ENCODE measurements around the gene ARHGEF17.
A peak's percentile ranks its signal among the peaks of the same experiment; 100 is the strongest.

The ARHGEF17 gene

DNA sequence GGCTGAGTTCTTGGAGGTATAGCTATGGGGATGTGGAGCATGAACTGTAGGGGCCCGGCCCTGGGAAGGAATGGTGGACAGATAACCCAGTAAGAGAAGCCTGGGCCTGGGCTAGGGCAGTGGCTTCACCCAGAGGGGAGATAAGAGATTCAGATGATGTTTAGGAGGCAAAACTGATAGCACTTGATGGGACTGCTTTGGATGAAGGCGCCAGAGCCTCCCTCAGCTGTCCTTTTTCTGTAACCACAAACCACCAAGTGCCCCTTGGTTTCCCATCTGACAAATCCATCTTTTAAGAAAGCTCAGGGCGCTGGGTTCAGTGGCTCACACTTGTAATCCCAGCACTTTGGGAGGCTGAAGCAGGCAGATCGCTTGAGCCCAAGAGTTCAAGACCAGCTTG is 91.6 kb downstream of the ARHGEF17 start:
- Histone ChIP-seq H3K9me3 (ENCODE audit: insufficient read depth, low read depth, low read length) (peaks cover 3% of the 10 kb centered on the region), H2AK5ac (ENCODE audit: low read length) (no peak overlapping the region), H2BK12ac (ENCODE audit: low read length) (no peak overlapping the region), H3K4ac (ENCODE audit: low read depth, low read length) (no peak overlapping the region), H3K4me3 (ENCODE audit: low read depth, low read length) (no peak overlapping the region), H3K14ac (ENCODE audit: low read length) (no peak overlapping the region), H2AFZ (ENCODE audit: insufficient read depth, low read length, poor library complexity) (no peak overlapping the region), H3K27me3 (ENCODE audit: insufficient read depth, low read length) (no peaks in the 10 kb centered on the region), H3K36me3 (ENCODE audit: control insufficient read depth in 1 of 2, insufficient read depth in 2 of 2, low read length in 2 of 2) (peaks cover 14 to 25% of the 10 kb centered on the region in 2 experiments), H3K27ac (ENCODE audit: low read depth, low read length) (no peak overlapping the region), H3K23ac (ENCODE audit: low read length) (no peak overlapping the region), H3K79me1 (ENCODE audit: low read length) (peaks cover 6% of the 10 kb centered on the region), H3K4me1 (ENCODE audit: control insufficient read depth in 1 of 2, insufficient read depth in 2 of 2, low read length in 2 of 2) (peaks cover 4 to 14% of the 10 kb centered on the region in 2 experiments), H3K18ac (ENCODE audit: low read length) (no peak overlapping the region), H3K9ac (ENCODE audit: low read length) (no peak overlapping the region), H4K12ac (ENCODE audit: low read depth, low read length) (no peak overlapping the region), H2BK5ac (ENCODE audit: low read depth, low read length, poor library complexity) (no peak overlapping the region), H4K8ac (ENCODE audit: low read depth, low read length) (no peak overlapping the region), H3K79me2 (ENCODE audit: control insufficient read depth, insufficient read depth, low read length, poor library complexity) (peaks cover 2% of the 10 kb centered on the region), H2BK120ac (ENCODE audit: insufficient read depth, low read length, poor library complexity) (no peak overlapping the region), H4K91ac (ENCODE audit: low read depth, low read length) (no peak overlapping the region), H3K4me2 (ENCODE audit: low read length) (no peak overlapping the region)
- no peak for DNase-seq
- WGBS (ENCODE audit: extremely low coverage, insufficient coverage, insufficient read length): no CpG with 5 or more reads among the region's 4 CpGs

DNA sequence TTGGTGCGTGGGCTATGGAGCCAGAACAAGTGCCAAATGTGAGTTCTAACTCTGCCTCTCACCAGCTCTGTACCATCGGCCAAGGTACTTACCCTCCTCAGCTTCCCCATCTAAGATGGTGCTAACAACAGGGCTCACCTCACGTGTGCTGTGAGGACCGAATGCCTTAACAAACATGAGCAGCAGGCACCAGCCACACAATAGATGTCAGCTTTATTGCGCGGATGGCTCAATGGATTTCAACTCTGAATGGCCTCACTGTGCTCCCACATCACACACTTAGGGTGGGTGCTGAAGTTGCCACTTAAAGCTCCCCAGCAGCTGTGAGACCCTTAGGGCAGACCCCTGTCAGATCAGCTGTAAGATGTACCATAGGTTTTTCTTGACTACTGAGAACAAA is 92.2 kb downstream of the ARHGEF17 start:
- no CpG with 5 or more reads among the region's 6 CpGs for WGBS (ENCODE audit: extremely low coverage, insufficient coverage, insufficient read length)
- H2BK120ac ChIP-seq (ENCODE audit: insufficient read depth, low read length, poor library complexity): no peak overlapping the region
- peak overlapping the region; percentile 14 for H3K4me3 ChIP-seq (ENCODE audit: low read depth, low read length)
- peaks cover 4 to 14% of the 10 kb centered on the region in 2 experiments for H3K4me1 ChIP-seq (ENCODE audit: control insufficient read depth in 1 of 2, insufficient read depth in 2 of 2, low read length in 2 of 2)
- no peak overlapping the region for H3K14ac ChIP-seq (ENCODE audit: low read length)
- no peak overlapping the region for H3K23ac ChIP-seq (ENCODE audit: low read length)
- H3K27ac ChIP-seq (ENCODE audit: low read depth, low read length): no peak overlapping the region
- peaks cover 11 to 23% of the 10 kb centered on the region in 2 experiments for H3K36me3 ChIP-seq (ENCODE audit: control insufficient read depth in 1 of 2, insufficient read depth in 2 of 2, low read length in 2 of 2)
- no peaks in the 10 kb centered on the region for H3K27me3 ChIP-seq (ENCODE audit: insufficient read depth, low read length)
- no peak overlapping the region for H3K4ac ChIP-seq (ENCODE audit: low read depth, low read length)
- H3K9ac ChIP-seq (ENCODE audit: low read length): no peak overlapping the region
- peaks cover 3% of the 10 kb centered on the region for H3K9me3 ChIP-seq (ENCODE audit: insufficient read depth, low read depth, low read length)
- H4K91ac ChIP-seq (ENCODE audit: low read depth, low read length): peak overlapping the region; percentile 1
- H3K79me1 ChIP-seq (ENCODE audit: low read length): peaks cover 6% of the 10 kb centered on the region
- H3K4me2 ChIP-seq (ENCODE audit: low read length): no peak overlapping the region
- no peak overlapping the region for H4K12ac ChIP-seq (ENCODE audit: low read depth, low read length)
- no peak overlapping the region for H2AFZ ChIP-seq (ENCODE audit: insufficient read depth, low read length, poor library complexity)
- no peak for DNase-seq
- no peak overlapping the region for H4K8ac ChIP-seq (ENCODE audit: low read depth, low read length)
- H3K18ac ChIP-seq (ENCODE audit: low read length): no peak overlapping the region
- peak overlapping the region; percentile 2 for H2BK5ac ChIP-seq (ENCODE audit: low read depth, low read length, poor library complexity)
- peaks cover 2% of the 10 kb centered on the region for H3K79me2 ChIP-seq (ENCODE audit: control insufficient read depth, insufficient read depth, low read length, poor library complexity)
- H2AK5ac ChIP-seq (ENCODE audit: low read length): no peak overlapping the region
- no peak overlapping the region for H2BK12ac ChIP-seq (ENCODE audit: low read length)

DNA sequence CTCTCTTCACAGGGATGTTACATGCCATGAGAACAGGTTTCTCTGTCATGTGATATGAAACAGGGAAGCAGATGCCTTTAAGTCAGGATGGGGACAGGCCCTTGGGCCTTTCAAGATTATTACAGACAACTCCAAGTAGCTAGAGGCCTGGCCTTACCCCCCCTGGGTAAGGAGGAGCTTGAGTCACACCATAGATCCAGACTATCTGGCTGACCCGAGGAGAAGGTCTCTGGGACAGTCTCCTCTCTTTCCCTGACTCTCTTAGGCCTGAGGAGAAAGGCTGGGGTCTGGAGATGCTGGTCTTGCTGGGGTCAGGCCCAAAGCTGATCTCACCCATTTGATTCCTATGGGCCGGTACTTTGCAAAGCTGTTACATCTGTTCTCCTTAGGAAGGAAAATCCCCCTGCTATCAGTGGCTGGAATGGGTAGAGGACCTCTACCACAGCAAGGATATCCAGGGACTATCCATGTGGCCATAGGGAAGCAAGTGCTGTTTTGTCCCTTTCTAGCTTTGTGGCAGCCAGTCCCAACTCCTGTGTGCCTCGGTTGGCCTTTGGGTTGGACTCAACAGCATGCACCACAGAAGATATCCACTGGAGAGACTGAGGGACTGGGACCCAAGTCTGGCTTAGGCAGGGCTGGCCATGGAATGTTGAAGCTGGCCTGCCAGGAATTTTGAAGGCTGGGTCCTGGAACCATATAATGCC is 93.3 kb downstream of the ARHGEF17 start:
- peaks cover 4 to 14% of the 10 kb centered on the region in 2 experiments for H3K4me1 ChIP-seq (ENCODE audit: control insufficient read depth in 1 of 2, insufficient read depth in 2 of 2, low read length in 2 of 2)
- H4K91ac ChIP-seq (ENCODE audit: low read depth, low read length): peak overlapping the region; percentile 75
- no peak overlapping the region for H3K4me2 ChIP-seq (ENCODE audit: low read length)
- no peak overlapping the region for H4K12ac ChIP-seq (ENCODE audit: low read depth, low read length)
- no peak overlapping the region for H3K23ac ChIP-seq (ENCODE audit: low read length)
- no peak overlapping the region for H3K9ac ChIP-seq (ENCODE audit: low read length)
- peak overlapping the region; percentile 19 for H3K4ac ChIP-seq (ENCODE audit: low read depth, low read length)
- no peak overlapping the region for H3K4me3 ChIP-seq (ENCODE audit: low read depth, low read length)
- H2AFZ ChIP-seq (ENCODE audit: insufficient read depth, low read length, poor library complexity): no peak overlapping the region
- DNase-seq: peak in 1 of 2 donors; percentile 43
- peaks cover 2% of the 10 kb centered on the region for H3K79me2 ChIP-seq (ENCODE audit: control insufficient read depth, insufficient read depth, low read length, poor library complexity)
- H3K27me3 ChIP-seq (ENCODE audit: insufficient read depth, low read length): no peaks in the 10 kb centered on the region
- H2BK120ac ChIP-seq (ENCODE audit: insufficient read depth, low read length, poor library complexity): peak overlapping the region; percentile 64
- peak overlapping the region; percentile 73 for H4K8ac ChIP-seq (ENCODE audit: low read depth, low read length)
- H3K9me3 ChIP-seq (ENCODE audit: insufficient read depth, low read depth, low read length): peaks cover 3% of the 10 kb centered on the region
- peak overlapping the region; percentile 42 for H2BK5ac ChIP-seq (ENCODE audit: low read depth, low read length, poor library complexity)
- peak overlapping the region; percentile 67 for H2AK5ac ChIP-seq (ENCODE audit: low read length)
- peaks cover 6% of the 10 kb centered on the region for H3K79me1 ChIP-seq (ENCODE audit: low read length)
- peak overlapping the region; percentile 19 for H3K18ac ChIP-seq (ENCODE audit: low read length)
- whole genome bisulfite sequencing (ENCODE audit: extremely low coverage, insufficient coverage, insufficient read length): no CpG with 5 or more reads among the region's 3 CpGs
- peak overlapping the region; percentile 64 for H3K14ac ChIP-seq (ENCODE audit: low read length)
- H3K27ac ChIP-seq (ENCODE audit: low read depth, low read length): no peak overlapping the region
- H3K36me3 ChIP-seq (ENCODE audit: control insufficient read depth in 1 of 2, insufficient read depth in 2 of 2, low read length in 2 of 2): peaks cover 12 to 15% of the 10 kb centered on the region in 2 experiments
- peak overlapping the region; percentile 41 for H2BK12ac ChIP-seq (ENCODE audit: low read length)

DNA sequence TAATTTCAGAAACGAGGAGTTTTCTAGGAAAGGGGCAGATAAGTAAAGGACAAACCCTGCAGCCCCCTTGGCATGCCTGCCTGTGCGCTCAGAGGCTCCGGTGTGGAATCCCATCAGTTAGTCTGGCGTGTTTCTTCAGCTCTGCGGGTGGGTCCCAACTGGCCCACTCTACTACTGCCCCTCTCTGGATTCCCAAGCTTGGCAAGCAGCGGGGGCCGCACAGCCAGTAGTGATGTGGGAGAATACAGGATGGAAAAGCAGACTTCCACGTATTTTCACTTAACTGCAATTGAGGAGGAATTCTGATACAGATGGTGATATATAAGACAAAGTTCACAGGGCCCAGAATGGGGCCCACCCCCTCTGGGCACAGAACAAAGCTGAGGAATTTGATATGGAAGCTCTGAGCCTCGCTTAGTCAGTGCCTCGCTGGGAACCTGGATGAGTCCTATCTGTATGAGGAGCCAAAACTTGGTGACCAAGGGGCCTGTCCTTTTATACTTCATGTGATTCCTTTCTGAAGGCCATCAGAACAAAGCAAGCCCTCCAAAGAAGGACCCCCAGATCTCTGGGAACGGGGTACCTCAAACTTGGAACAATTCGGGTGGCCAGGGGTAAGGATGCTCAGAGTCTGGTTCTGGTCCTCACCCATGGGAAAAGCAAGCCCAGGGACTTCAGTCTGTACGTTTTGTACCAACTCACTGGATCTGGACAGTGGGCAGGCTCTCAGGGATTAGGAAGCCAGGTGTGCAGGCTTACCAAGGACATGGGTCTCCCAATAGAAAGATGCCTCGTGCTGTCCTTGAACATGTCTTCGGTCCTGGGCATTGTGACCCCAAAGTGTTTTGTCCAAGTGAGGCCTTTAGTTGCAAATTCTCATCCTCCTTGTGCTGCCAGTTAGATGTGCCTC is 94.1 kb downstream of the ARHGEF17 start:
- Histone ChIP-seq H3K27me3 (ENCODE audit: insufficient read depth, low read length) (no peaks in the 10 kb centered on the region), H3K79me2 (ENCODE audit: control insufficient read depth, insufficient read depth, low read length, poor library complexity) (peaks cover 2% of the 10 kb centered on the region)

More for the DNA sequence above, 94.1 kb downstream of the ARHGEF17 start:
- Histone ChIP-seq H3K4me2 (ENCODE audit: low read length) (no peak overlapping the region), H2BK120ac (ENCODE audit: insufficient read depth, low read length, poor library complexity) (peak overlapping the region; percentile 64), H4K91ac (ENCODE audit: low read depth, low read length) (peak overlapping the region; percentile 75), H2BK5ac (ENCODE audit: low read depth, low read length, poor library complexity) (peak overlapping the region; percentile 42), H3K27ac (ENCODE audit: low read depth, low read length) (no peak overlapping the region), H3K18ac (ENCODE audit: low read length) (no peak overlapping the region), H2AFZ (ENCODE audit: insufficient read depth, low read length, poor library complexity) (no peak overlapping the region), H2AK5ac (ENCODE audit: low read length) (no peak overlapping the region), H3K4me3 (ENCODE audit: low read depth, low read length) (no peak overlapping the region), H4K12ac (ENCODE audit: low read depth, low read length) (no peak overlapping the region), H3K14ac (ENCODE audit: low read length) (no peak overlapping the region), H3K4ac (ENCODE audit: low read depth, low read length) (no peak overlapping the region), H3K36me3 (ENCODE audit: control insufficient read depth in 1 of 2, insufficient read depth in 2 of 2, low read length in 2 of 2) (peaks cover 14 to 15% of the 10 kb centered on the region in 2 experiments), H3K79me1 (ENCODE audit: low read length) (peaks cover 6% of the 10 kb centered on the region), H3K23ac (ENCODE audit: low read length) (no peak overlapping the region), H3K9me3 (ENCODE audit: insufficient read depth, low read depth, low read length) (peaks cover 2% of the 10 kb centered on the region), H3K9ac (ENCODE audit: low read length) (no peak overlapping the region), H4K8ac (ENCODE audit: low read depth, low read length) (no peak overlapping the region), H3K4me1 (ENCODE audit: control insufficient read depth in 1 of 2, insufficient read depth in 2 of 2, low read length in 2 of 2) (peaks cover 4 to 14% of the 10 kb centered on the region in 2 experiments), H2BK12ac (ENCODE audit: low read length) (no peak overlapping the region)
- no peak for DNase-seq
- WGBS (ENCODE audit: extremely low coverage, insufficient coverage, insufficient read length): no CpG with 5 or more reads among the region's 15 CpGs
